Progenitor cell of endocrine pancreas (in vitro differentiated cells): ENCODE measurements around the gene GPR22. TPM values are rescaled to one million over a fixed set of nuclear protein-coding genes. Genes with fewer than 3 reads are reported as not detected.
A peak's percentile ranks its signal among the peaks of the same experiment; 100 is the strongest.

ENCODE experiments used
- DNase-seq: peaks from one replicate; pipeline ENCODE4 v3.0.0; 2021; ENCODE audit warnings: low spot score; ENCODE audit not compliant: unreplicated experiment
- H3K27ac Mint-ChIP-seq: 2 replicates; pipeline ENCODE4 v1.8.0; 2021; ENCODE audit warnings: mild to moderate bottlenecking, moderate library complexity, mixed read lengths
- H3K27me3 Mint-ChIP-seq: 2 replicates; pipeline ENCODE4 v1.8.0; 2021; ENCODE audit warnings: mixed read lengths
- H3K36me3 Mint-ChIP-seq: 2 replicates; pipeline ENCODE4 v1.8.0; 2022; ENCODE audit warnings: mixed read lengths; ENCODE audit not compliant: insufficient read depth
- H3K4me1 Mint-ChIP-seq: 2 replicates; pipeline ENCODE4 v1.8.0; 2021; ENCODE audit warnings: low read depth, mixed read lengths
- H3K4me3 Mint-ChIP-seq: 2 replicates; pipeline ENCODE4 v1.8.0; 2021; ENCODE audit warnings: low read depth, mild to moderate bottlenecking, moderate library complexity, mixed read lengths
- H3K9me3 Mint-ChIP-seq: 2 replicates; pipeline ENCODE4 v1.8.0; 2021; ENCODE audit warnings: low read depth, mixed read lengths
- total RNA-seq: library from RNA; stranded (reverse); gene quantifications from 2 replicates; pipeline ENCODE4 v1.2.1, GENCODE V29; 2021
- TF ChIP-seq, protein P1 (sequence below): fragments of 200-600 bp; sonication (generic); IDR thresholded peaks from one replicate; pipeline ENCODE4 v1.5.0; 2021; ENCODE audit warnings: antibody characterized with exemption, mild to moderate bottlenecking; ENCODE audit not compliant: unreplicated experiment

The GPR22 gene
- total RNA-seq, 1 donor from 2014 or later, result not detected

DNA sequence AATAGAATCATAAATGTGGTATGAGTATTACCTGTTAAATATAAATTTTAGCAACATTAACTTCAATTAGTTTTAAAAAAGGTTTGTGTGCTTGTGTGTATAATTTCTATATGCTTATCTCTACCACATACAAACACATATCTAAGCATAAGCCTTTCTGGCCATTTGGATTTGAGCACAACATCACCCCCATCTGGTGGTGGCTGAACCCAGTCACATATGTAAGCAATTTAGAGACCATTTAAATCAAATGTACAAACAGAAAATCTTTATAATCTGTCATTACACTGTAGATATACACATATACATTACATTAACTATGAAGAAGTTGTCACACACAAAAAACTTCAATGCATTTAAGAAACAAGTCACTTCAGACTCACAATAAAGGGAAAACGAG lies 31.7 kb downstream of the GPR22 start:
- Mint-ChIP-seq H3K9me3 (peaks cover 19% of the 10 kb centered on the region), H3K27ac (no peak overlapping the region), H3K27me3 (no peaks in the 10 kb centered on the region), H3K4me1 (peaks cover 2% of the 10 kb centered on the region), H3K4me3 (no peak overlapping the region), H3K36me3 (peaks cover 23% of the 10 kb centered on the region)
- DNase-seq, result no peak
- TF ChIP-seq, protein P1, sequence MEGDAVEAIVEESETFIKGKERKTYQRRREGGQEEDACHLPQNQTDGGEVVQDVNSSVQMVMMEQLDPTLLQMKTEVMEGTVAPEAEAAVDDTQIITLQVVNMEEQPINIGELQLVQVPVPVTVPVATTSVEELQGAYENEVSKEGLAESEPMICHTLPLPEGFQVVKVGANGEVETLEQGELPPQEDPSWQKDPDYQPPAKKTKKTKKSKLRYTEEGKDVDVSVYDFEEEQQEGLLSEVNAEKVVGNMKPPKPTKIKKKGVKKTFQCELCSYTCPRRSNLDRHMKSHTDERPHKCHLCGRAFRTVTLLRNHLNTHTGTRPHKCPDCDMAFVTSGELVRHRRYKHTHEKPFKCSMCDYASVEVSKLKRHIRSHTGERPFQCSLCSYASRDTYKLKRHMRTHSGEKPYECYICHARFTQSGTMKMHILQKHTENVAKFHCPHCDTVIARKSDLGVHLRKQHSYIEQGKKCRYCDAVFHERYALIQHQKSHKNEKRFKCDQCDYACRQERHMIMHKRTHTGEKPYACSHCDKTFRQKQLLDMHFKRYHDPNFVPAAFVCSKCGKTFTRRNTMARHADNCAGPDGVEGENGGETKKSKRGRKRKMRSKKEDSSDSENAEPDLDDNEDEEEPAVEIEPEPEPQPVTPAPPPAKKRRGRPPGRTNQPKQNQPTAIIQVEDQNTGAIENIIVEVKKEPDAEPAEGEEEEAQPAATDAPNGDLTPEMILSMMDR, result peak; percentile 46

DNA sequence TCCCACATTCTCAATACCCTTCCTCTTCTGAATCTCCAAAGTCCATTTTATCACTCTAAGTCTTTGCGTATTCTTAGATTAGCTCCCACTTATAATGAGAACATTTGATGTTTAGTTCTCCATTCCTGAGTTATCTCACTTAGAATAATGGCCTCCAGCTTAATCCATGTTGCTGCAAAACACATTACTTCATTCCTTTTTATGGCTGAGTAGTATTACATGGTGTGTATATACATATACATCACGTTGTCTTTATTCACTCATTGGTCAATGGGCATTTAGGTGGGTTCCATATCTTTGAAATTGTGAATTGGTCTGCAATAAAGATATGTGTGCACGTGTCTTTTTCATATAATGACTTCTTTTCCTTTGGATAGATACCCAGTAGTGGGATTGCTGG lies 32.3 kb downstream of the GPR22 start:
- Mint-ChIP-seq H3K9me3 (peaks cover 13% of the 10 kb centered on the region), H3K36me3 (peaks cover 23% of the 10 kb centered on the region), H3K27ac (no peak overlapping the region), H3K4me3 (no peak overlapping the region), H3K27me3 (no peaks in the 10 kb centered on the region), H3K4me1 (peaks cover 2% of the 10 kb centered on the region)
- DNase-seq, result no peak
- TF ChIP-seq, protein P1, result no peak

DNA sequence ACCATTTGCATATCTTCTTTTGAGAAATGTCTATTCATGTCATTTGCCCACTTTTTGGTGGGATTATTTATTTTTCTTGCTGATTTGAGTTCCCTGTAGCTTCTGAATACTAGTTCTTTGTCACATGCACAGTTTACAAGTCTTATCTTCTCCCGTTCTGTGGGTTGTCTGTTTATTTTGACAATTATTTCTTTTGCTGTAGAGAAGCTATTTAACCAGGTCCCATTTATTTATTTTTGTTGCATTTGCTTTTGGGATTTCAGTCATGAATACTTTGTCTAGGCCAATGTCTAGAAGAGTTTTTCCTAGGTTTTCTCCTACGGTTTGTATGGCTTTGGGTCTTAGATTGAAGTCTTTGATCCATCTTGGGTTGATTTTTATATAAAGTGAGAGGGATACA lies 32.9 kb downstream of the GPR22 start:
- DNase-seq, result no peak
- H3K4me1 Mint-ChIP-seq, result peaks cover 2% of the 10 kb centered on the region
- H3K4me3 Mint-ChIP-seq, result no peak overlapping the region
- peaks cover 25% of the 10 kb centered on the region for H3K36me3 Mint-ChIP-seq
- peaks cover 14% of the 10 kb centered on the region for H3K9me3 Mint-ChIP-seq
- TF ChIP-seq, protein P1, result no peak
- no peaks in the 10 kb centered on the region for H3K27me3 Mint-ChIP-seq
- no peak overlapping the region for H3K27ac Mint-ChIP-seq

DNA sequence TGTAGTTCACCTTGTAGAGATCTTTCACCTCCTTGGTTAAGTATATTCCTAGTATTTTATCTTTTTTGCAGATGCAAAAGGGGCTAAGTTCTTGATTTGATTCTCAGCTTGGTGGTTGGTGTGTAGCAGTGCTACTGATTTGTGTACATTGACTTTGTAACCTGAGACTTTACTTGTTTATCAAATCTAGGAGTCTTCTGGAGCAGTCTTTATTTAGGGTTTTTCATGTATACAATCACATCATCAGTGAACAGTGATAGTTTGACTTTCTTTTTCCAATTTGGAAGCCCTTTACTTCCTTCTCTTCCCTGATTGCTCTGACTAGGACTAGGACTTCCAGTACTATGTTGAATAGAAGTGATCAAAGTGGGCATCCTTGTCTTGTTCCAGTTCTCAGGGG lies 33.8 kb downstream of the GPR22 start:
- peaks cover 27% of the 10 kb centered on the region for H3K36me3 Mint-ChIP-seq
- no peaks in the 10 kb centered on the region for H3K27me3 Mint-ChIP-seq
- H3K27ac Mint-ChIP-seq, result no peak overlapping the region
- H3K4me3 Mint-ChIP-seq, result no peak overlapping the region
- DNase-seq, result no peak
- TF ChIP-seq, protein P1, result no peak
- peaks cover 2% of the 10 kb centered on the region for H3K4me1 Mint-ChIP-seq
- peaks cover 11% of the 10 kb centered on the region for H3K9me3 Mint-ChIP-seq

DNA sequence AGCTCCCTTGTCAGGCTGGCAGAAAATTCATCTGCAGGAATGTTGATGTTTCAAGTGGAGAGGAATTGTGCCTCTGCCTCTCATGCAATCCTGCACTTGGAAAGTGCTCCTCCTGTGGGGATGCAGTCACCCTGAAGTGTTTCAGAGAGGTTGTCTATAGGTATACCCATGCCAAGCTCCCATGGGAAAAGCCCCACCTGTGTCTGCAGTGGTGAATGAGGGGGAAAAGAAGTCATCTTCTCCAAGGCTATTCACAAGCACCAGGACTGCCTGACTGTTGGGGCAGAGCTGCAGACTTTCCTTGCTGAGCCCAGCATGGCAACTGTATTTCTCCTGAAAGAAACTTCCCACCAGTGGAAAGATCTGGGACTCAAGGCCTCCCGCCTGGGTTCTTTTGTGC lies 35.5 kb downstream of the GPR22 start:
- no peak for DNase-seq
- TF ChIP-seq, protein P1, result no peak
- Mint-ChIP-seq H3K27me3 (no peaks in the 10 kb centered on the region), H3K27ac (no peak overlapping the region), H3K4me3 (no peak overlapping the region), H3K36me3 (peaks cover 27% of the 10 kb centered on the region), H3K4me1 (peaks cover 2% of the 10 kb centered on the region), H3K9me3 (peaks cover 15% of the 10 kb centered on the region)
